SIG-M5 treated with dmso at 0.1 percent for 504 hours (cell line): Measurements from ENCODE around the gene CDCP1.
A peak's percentile ranks its signal among the peaks of the same experiment; 100 is the strongest.
"Not testable (repeated sequence)": the region's sequence is repeated elsewhere in the genome, so short reads cannot be mapped to it uniquely, and the experiment has no call there.

Experiments used
- DNase-seq: peaks from one replicate; lab custom pipeline; 2025; ENCODE audit not compliant: unreplicated experiment; lab: John Stamatoyannopoulos, UW

The CDCP1 gene

DNA sequence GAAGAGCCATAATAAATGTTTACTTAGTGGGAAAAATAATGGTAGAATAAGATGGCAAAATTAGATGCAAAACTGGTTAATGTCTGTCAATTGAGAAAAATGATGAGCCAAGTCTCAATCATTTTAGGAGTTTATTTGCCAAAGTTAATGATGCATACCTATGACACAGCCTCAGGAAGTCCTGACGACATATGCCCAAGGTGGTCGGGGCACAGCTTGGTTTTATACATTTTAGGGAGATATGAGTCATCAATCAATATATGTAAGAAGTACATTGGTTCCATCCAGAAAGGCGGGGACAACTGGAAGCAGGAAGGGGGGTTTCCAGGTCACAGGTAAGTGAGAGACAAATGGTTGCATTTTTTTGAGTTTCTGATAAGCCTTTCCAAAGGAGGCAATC lies 88.6 kb downstream of the CDCP1 start:
- no peak for DNase-seq

DNA sequence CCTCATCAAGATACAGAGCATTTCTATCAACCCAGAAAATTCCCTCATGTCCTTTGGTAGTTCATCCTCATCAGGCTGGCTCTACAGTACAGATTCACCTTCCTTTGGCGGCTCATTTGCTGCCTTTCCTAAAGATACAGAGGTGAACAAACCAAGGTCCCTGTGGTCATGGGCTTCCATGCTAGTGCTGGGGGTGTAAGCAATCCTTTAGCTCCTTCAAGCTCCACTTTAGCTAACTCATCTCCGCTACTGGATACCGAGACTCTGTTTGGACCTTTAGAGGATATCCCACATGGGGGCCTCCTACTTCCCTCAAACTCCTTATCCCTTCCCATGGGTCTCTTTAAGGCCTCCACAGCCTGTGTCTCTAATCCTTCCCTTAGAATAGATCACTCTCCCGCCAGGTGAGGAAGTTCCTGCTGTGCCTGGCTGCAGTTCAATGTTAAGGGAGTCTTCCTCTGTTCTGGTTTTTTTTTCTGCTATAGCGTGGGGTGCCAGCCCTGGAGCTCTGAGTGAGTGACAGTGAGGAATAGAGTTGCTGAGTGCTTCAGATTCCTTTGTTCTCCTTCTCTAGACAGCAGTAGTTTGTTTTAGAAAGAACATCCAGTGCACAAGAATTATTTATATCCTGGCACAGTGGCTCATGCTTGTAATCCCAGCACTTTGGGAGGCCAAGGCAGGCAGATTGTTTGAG lies 89.4 kb downstream of the CDCP1 start:
- DNase-seq, result no peak

DNA sequence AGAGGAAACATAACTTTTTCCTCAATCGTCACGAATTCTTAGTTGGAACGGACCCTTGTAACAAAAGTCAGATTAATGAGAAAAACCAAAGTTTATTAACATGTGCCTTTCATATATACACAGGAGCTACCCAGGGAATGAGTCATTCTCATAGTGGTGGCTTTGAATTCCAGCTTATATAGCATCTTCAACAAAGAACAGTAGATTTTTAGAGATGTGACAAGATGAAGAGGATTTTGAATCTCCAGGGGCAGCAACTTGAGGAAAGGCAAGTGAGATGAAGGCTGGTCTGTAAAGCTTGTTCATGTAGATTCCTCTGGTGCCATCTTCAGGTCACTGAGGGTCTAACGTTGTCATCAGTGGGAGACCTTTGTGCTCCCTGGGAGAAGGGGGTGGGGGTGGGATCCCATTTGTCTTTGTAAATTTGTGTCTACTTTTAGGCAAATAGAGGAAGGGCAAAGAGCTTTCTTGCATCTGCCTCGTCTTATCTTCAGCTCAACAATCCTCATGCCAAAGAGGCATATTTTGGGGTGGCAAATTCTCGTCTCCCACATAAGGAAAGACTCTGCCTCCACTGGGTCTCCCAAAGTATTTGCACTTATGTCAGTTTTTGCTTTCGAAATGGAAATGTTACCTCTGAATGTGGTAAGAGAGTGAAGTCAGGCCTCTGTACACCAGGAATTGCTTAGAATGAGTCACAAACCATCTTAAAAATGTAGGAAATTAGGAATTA lies 90.6 kb downstream of the CDCP1 start:
- peak; percentile 21 for DNase-seq

DNA sequence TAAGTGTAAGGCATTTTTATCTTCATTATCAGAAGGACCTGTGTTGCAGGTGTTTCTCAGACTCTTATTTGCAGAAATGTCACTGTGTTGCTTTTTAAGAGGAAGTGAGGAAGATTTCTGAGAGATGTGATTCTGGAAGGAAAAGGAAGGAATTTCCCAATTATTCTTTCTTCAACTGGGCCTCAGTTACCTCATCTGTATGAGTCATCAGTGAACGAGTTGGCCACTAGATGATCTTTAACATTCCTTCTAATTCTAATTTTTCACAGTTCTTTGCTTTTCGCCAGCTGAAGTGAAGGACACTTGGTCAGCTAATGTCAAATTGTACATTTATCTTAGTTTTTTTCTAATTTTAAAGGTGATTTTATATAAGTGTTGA lies 91.2 kb downstream of the CDCP1 start:
- peak; percentile 72 for DNase-seq

DNA sequence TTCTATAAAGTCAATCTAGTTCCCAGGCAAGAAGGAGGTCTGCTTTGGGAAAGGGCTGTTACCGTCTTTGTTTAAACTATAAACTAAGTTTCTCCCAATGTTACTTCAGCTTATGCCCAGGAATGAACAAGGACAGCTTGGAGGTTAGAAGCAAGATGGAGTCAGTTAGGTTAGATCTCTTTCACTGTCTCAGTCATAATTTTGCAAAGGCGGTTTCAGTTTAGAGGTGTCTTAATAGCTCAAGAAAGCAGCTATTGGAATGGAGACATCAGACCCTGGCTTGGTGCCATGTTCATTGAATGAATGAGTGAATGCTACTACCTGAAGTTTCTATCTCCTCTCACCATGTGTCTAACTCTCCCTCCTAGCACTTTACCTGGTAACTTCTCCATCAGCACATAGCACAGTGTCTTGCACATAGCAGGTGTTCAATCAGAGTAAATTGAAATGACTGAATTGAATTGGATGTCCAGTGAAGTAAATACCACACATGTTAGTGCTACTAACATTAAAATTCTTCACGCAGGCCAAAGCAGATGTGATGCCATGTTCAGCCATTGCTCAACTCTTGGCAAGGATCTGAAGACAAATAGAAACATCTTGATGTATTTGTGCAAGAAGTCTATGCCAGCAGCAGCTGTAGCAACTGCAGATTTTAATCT lies 91.9 kb downstream of the CDCP1 start:
- peak; percentile 35 for DNase-seq

DNA sequence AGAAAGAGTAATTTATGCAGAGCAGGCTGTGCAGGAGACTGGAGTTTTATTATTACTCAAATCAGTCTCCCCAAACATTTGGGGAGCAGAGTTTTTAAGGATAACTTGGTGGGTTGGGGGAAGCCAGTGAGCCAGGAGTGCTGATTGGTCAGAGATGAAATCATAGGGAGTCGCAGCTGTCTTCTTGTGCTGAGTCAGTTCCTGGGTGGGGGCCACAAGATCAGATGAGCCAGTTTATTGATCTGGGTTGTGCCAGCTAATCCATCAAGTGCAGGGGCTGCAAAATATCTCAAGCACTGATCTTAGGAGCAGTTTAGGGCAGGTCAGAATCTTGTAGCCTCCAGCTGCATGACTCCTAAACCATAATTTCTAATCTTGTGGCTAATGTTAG lies 92.4 kb downstream of the CDCP1 start:
- not testable (repeated sequence) for DNase-seq

DNA sequence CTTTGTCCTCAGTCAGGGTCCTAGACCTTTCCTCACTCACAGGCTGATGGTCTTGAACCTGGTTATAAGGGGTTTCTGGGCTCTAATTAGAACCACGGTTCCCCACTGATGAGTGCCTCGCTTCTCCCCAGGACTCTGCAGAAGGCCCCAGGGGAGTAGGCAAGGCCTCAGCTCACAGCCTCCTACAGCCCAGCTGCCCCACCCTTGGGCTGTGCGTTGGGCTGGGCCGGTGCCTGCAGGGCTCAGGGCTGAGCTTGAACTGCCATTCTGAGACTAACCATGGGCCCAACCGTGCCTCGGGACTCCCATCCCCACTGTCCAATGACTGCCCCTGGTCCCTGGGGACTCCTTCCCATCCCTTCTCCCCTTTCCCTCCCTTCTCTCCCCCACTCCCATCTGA lies 94.5 kb downstream of the CDCP1 start:
- no peak for DNase-seq

DNA sequence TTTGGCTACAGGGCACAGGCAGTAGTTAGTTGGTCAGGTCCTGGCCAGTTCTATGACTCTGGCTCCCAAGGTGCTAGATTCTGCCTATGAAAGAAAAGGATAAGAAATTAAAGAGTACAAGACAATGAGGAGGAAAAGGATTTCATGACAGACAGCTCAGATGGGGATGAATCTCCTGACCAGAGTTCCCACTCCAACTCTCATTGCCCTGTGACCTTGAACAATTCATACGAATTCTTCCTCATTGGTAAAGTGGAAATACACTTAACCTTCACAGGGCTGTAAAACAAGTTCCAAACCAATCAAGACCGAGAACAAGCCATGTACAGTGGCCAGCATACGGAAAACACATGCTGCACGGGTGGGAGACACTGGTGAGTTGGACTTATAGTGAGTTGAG lies 96.4 kb downstream of the CDCP1 start:
- no peak for DNase-seq

DNA sequence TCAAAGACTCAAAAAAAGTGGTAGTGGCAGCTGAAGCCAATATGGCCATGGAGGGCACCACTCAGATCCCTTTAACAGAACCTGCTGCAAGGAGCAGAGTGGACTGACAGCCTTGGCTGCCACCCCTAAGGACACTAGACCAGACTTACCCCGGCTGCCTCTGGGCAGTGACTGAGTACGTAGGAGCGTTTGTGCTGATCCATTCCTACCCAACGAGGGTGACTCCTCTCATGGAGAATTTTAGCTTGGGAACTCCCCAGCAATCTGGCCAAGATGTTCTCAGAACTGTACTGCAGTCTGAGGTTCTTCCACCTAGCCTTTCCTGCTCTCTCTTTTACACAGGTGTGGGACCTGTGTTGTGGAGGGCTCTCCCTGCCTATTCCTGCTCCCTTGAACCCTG lies 97.9 kb downstream of the CDCP1 start:
- no peak for DNase-seq

DNA sequence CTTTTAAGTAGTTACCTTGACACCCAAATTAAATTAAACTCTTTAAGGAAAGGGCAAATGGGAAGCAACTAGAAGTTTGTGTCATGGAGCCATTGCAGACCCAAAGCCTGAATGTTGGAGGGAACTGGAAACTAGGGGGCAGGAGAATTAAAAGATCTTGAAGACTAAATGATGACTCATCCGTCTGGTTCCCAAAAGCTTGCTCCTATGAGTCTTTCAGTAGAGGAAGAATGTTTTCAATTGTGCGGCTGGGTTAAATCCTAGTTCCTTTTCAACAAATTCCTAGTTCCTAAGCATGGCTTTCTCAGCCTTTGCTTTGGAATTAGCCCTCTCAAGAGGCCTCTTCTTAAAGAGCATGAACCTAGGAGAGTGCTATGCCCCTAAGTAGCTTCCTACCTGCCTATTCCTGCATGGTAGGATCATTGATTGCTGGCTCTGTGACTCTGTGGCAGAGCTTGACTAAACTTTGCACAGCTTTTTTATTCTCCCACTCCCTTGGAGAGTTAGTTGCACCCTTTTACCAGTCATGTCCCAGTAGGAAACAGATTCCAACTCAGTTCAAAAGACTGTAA lies 102.4 kb downstream of the CDCP1 start:
- DNase-seq, result peak; percentile 40

DNA sequence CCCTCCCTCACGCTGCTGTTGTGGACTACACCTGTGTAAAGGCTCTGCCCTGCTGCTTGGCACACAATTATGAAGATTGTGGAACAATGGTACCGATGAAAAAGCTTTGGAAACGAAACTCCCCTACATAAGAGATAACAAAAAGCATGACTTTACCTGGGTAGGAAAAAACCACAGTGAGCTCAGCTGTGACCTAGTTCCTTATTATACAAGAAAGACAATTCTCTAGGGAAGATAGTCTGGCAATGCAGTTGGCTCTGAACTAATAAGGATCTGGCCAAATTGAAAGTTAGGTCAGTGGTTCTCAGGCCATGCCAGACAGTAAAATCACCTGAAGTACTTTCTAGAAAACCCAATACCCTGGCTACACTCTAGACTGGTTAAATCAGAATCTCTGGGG lies 104.0 kb downstream of the CDCP1 start:
- no peak for DNase-seq

DNA sequence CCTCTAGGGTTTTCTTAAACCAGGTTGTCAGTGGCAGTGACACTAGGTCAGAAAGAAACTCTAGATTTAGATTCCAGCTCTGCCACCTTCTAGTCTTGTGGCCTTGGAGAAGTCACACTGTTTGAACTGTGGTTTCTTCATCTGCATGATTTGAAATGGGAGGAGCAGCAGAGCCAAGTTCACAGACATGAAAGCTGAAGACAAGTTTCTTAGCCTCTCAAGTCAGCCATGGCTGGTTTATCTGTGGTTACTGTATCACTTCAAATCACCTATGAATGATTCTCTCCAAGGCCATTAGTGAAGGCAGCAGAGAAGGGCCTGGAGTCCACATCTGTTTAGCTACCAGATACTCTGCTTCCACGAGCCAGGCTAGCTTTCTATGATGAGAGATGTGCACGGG lies 104.5 kb downstream of the CDCP1 start:
- no peak for DNase-seq

DNA sequence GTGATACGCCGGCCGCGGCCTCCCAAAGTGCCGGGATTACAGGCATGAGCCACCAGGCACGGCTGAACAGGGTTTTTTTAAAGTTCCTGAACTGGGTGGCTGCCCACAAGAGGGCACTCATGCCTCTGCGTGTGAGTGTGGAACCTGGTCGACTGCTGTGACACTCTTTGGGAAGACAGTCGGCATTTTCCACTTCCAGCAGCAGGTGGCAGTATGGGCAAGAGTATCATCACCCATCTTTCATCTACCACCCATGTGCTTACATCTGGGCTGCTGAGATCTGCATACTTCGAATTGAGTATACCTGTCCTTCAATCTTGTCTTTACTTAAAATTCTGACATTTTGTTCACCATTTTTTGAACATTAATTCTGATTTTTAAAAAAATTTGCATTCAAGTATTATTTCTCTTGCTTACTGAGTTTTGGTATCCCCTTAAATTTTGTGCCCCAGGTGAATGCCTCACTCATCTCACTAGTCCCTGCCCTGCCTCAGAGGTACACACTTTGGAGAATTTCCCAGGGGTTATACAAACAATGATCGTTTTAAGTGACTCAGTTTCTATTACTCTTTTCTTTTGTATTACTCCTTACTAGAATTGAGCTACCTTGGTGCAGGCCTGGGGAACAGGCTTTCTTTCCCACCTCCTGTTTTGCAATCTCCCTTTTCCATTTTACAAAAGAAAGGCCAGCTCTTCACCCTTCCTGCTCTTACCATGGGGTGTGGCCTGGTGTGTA lies 108.3 kb downstream of the CDCP1 start:
- peak; percentile 97 for DNase-seq

DNA sequence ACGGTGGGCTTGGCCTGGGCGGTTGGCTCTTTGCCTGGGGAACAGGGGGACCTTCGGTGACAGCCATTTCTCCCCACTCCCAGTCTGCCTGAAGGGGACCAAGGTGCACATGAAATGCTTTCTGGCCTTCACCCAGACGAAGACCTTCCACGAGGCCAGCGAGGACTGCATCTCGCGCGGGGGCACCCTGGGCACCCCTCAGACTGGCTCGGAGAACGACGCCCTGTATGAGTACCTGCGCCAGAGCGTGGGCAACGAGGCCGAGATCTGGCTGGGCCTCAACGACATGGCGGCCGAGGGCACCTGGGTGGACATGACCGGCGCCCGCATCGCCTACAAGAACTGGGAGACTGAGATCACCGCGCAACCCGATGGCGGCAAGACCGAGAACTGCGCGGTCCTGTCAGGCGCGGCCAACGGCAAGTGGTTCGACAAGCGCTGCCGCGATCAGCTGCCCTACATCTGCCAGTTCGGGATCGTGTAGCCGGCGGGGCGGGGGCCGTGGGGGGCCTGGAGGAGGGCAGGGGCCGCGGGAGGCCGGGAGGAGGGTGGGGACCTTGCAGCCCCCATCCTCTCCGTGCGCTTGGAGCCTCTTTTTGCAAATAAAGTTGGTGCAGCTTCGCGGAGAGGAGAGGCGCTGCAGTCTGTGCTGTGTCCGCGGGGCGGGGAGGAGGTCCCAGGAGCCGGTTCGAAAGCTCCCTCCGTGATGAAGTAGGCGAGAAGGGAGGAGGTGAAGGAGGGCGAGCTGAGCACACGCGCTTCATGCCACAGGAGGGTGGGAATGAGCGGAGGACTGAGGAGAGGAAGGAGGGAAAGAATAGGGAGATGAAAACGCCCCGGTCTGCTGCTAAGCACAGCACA lies 110.5 kb downstream of the CDCP1 start:
- no peak for DNase-seq

DNA sequence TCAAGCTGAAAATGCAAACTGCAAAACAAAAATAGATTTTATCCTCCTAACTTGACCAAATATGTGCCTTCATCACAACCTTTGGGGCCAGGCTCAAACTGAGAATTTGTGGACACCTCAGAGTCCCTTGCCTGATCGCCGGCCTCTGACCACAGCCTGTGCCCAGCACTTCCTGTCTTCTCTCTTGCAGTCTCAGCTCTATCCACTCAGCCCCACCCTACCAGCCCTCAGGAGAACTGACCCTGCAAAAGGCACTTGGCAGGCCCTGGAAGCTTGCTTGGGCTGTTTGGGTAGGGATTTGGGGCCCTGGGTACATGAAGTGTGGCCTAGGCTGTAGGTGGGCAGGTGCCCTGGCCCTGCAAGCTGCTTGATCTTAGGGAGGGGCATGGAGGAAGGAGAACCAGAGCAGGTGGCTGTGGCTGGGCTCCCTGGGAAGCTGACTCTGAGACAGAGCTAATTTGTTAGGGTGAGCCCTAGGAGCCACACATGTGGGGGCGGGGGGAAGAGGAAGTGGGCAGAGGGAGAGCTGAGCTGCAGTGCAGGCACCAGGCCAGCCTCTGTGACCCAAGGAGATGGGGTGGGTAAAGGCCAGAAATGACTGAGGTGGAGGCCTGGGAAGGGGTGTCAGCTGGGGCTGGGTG lies 111.4 kb downstream of the CDCP1 start:
- DNase-seq, result peak; percentile 79

DNA sequence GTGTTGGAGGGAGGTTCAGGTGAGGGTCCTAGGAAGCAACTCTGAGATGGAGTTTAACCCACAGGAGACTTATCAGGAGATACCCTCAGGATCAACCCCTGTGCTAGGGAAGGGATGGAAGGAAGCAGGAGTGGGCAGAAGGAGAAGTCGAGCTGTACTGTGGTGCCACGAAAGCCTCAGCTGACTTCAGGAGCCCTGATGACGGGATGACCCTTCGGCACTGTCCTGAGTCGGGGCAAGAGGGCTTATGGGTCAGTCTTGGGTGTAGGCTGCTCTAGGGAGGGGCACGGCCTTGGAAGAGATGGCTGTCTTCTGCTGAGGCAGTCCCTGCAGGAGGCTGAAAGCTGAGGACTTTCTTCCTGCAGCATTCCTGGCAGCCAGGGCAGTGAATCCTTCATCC lies 112.4 kb downstream of the CDCP1 start:
- DNase-seq, result no peak
